NCI-H2081 (cell line): Measurements from ENCODE around the gene RAMP1.
"Not testable (repeated sequence)": the region's sequence is repeated elsewhere in the genome, so short reads cannot be mapped to it uniquely, and the experiment has no call there.

Experiments used
- DNase-seq, 2 experiments: peaks; one replicate each; lab custom pipeline; 2025; lab: John Stamatoyannopoulos, UW

RAMP1 gene

DNA sequence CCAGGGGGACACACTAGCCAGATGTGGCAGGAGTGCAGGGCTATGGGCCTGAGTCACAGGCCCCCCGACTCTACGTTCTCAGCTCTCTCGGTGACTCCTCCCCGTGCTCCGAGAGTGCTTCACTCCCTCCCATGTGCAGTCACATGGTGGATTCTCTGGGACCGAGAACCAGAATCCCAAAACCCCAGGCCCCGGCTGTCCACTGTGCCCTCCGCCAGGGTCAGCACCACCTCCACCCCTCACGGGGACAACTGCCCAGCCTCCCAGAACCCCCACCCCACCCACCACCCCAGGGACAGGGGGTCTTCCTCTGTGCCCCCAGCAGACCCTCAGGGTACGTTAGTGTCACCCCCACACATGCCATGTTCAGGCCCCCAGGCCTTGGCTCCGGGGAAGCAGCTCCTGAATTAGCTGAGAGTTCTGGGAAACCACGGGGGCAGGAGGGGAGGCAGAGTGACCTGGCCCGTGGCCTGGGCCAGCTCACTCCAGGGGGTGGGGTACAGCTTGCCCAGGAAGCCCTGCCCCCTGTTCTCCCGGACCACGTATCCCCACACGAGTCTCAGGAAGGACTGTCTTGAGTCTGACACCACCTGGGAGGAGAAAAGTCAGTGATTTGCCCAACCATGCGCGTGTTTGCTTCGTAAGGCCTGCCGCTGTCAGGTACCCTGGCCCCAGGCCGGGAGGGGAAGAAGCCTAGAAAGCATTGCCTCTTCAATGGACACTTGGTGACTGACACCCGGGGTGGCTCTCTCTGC, 4.4 kb downstream of the RAMP1 start:
- DNase-seq, result no peak

DNA sequence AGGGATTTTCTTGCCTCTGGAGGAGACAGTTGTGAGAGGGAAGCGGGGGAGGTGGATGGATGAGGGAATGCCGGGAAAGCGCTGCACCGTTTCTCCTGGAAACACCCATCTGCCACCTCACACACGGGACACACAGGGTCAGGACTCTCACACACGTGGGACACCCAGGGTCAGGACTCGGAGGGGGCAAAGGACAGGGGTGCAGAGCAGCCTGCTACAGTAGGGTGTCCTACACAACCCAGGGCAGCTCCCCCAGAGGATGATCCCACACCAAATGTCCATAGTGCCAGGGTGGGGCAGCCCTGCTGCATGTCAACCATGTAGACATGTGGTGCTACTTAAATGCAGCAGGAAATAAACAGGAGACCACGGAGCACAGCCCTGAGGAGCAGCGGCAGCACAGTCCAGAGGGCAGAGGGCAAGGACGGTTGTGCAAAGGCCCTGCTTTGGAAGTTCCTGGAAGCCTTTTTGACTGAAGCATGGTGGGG, 5.1 kb downstream of the RAMP1 start:
- DNase-seq, result no peak

GRCh38 chr2:237864940-237865622, 5.7 kb downstream of the RAMP1 start:
- DNase-seq, result no peak

- DNase-seq, result no peak
These were observed 6.2 kb downstream of the RAMP1 start for GRCh38 chr2:237865623-237866041.

DNA sequence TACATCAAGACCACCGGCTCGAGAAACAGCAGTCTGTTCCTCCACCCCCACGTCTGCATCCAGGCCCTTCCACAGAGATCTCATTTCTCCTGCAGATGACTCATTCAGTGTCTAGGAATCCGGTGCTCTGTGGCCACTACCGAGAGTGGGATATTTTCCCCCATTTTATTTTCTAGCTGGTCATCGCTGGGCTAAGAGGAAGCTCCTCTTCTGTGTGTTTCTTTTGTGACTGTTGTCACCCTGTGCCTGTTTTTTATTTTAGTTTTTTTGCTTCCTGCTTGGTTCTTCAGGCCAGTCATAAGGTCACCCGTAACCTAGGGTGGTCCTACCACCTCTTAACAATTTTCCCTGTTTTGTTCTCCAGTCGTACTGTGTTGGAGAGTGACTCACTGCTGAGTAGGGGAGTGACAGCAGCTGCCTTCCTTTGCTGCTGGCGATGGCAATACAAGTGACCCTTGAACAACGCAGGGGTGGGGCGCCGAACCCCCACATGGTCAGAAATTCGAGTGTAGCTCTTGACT, 6.7 kb downstream of the RAMP1 start:
- no peak for DNase-seq

DNA sequence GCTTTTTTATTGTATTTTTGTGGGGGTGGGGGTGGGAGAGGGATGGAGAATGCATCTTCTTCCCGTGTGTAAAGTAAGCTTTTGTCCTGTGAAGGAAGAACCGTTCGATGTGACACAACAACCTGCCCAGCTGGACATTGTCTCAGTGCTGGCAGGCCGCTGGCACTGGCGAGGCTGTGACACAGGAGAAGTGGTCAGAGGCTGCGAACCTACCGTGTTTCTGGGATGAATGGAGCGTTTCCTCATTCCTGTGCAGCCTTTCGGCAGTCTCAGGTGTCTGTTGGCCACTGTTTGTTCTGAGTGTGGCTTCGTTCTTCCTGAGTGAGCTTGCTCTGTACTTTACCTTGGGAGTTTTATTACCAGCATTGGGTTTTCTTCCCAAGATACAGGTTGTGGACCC, 8.0 kb downstream of the RAMP1 start:
- no peak for DNase-seq

GRCh38 chr2:237868074-237868473, 8.7 kb downstream of the RAMP1 start:
- DNase-seq, result not testable (repeated sequence)

DNA sequence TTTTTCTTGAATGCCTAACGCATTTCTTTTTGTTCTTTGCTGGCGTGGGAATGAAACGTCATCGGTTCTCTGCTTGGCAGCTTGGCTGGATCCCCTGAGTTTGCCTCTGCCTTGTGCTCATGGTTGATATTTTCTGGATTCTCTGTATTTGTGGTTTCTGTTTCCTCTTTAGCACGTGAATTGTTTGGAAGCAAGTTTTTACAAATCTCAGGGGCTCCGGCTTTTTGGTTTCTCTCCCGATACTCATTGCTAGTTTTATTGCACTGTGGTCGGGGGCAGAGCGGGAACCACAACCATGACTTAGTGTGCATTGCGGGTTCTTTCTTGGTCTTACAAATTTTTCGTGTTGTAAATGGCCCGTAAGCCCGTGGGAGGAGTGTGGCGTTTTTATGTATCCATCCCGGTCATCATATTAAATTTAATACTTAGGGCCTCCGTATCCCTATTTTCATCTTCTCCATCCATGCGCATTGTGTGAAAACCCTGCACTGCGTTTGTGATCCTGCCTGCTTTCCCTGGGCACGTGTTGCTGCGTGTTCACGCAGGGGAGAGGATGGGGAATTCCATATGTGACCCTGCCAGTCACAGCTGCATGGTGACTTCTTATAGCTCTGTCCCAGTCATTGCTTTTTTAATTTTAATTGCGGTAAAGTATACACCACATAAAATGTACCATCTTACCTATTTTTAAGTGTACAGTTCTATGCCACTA, 9.4 kb downstream of the RAMP1 start:
- DNase-seq, result no peak

- DNase-seq, result no peak
These were observed 10.1 kb downstream of the RAMP1 start for GRCh38 chr2:237869343-237870102.

- no peak for DNase-seq
These were observed 10.7 kb downstream of the RAMP1 start for GRCh38 chr2:237870126-237870525.

GRCh38 chr2:237870754-237871651, 11.6 kb downstream of the RAMP1 start:
- DNase-seq, result no peak

DNA sequence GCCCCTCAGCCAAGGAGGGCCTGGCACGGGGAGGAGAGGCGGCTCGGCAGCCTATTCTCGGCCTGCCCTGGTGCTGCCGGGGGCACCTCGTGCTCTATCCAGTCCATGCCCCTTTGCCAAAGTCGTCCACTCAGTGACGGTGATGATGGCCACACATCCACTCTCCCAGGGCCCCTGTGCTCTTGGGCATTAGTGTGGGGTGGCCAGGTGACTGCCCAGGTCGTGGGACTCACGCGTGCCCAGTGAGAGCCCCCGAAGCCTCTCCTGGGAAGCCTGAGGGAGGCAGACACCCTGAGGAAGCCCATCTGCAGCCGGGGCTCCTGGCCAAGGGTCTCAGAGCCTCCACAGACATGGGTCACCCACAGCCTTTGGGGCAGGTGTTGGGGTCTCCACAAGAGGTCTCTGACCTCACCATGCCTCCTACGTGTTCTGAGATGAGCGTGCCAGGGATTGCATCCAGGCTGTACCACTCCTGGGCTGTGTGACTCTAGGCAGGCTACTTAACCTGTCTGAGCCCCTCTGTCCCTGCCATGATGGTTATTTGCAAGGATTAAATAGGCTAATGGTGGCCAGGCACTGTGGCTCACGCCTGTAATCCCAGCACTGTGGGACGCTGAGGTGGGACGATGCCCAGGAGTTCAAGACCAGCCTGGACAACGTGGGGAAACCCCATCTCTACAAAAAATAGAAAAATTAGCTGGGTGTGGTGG, 12.9 kb downstream of the RAMP1 start:
- no peak for DNase-seq

DNA sequence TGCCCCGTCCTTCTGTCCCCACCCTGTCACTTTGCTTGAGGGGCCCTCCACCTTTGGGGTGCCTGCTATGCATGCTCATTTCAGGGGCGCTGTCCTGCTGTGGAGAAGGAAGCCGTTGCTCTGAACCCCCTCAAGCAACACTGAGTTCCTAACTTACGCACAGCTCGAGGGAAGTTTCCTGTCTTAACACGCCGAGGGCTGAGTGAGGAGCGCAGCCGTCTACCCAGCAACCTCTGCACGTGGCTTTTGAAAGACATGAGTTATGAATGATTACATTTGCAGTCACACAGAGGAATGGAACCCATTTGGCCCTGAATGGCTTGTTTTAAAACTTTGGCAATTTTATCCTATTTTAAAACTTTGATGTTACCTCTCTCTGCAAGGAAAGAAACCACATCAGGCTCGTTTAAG, 14.0 kb downstream of the RAMP1 start:
- no peak for DNase-seq

- DNase-seq, result no peak
These were observed 14.6 kb downstream of the RAMP1 start for GRCh38 chr2:237873897-237874551.

DNA sequence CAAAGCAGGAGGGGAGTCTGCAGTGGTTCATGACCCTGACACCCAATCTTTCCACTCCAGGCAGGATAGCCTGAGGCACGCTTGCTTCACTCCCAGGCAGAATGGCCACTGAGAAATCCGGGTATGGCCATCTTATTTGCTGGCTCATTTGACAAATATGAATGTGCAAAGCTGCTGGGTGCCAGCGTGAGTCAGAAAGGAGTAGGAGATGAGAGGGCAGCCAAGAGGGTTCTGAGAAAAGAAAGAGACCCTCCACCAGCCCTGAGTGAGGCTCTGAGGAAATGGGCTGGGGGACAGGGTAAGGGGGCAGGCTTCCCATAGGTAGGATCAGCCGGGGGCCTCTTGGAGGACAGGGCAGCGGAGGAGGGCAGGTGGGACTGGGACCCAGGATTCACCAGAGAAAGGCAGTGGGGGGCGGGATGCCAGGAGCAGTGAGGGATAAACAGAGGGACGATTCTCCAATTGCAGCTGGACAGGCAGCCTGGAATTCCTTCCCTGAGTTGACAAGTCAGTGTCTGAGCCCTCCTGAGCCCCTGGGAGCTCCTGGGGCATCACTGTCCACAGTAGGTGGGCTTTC, 15.2 kb downstream of the RAMP1 start:
- DNase-seq, result no peak

- no peak for DNase-seq
These were observed 16.0 kb downstream of the RAMP1 start for GRCh38 chr2:237875256-237876060.

DNA sequence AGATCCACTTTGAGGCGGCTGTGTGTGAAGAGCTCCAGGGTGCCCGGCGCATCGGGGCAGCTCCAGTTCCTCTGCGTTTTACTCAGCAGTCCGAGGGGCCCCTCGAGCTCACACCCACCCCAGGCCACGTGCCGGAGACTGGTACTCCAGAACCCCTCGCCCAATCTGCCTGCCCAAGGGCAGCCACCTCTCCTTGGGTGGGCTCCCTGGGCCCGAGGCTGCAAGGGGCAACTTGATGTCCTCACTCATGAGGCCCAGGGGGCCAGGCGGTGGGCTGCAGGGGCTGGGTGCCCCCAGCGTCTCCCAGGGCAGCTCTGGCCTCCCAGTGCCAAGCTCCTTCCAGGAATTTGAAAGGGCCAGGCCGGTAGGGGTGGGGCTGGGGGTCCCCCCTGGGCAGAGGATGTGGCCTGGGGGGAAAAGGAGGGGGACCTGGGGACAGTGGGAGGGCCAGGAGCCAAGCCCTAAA, 16.7 kb downstream of the RAMP1 start:
- DNase-seq, result no peak

DNA sequence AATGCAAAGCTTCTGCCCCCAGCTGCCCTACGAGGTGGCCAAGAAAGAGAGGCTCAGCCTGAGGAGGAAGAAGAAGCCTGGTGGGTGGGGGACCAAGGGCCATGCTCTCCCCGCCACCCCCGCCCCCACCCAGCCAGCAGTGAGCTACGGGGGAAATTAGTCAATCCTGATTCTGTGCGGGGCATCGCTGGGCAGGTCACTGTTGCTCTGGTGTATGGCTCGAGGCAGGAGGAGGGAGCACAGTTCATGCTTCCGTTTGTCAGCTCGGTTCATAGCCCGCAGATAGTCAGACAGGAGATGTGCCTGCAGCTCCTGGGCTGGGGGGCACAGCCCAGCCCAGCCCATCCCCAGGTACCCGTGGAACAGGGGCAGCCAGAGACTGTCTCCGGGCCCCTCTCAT, 17.1 kb downstream of the RAMP1 start:
- no peak for DNase-seq
